Measurements from ENCODE around the gene C3AR1. TPM values are rescaled to one million over a fixed set of nuclear protein-coding genes. Genes with fewer than 3 reads are reported as not detected.

The C3AR1 gene
- total and polyA plus RNA-seq, 2 donors = 7.0 to 13.3 TPM

GRCh38 chr12:8047842-8048241 lies 18.3 kb downstream of the C3AR1 start:
- no peaks in the 10 kb centered on the region for H3K4me1 ChIP-seq (ENCODE audit: insufficient read depth)
- WGBS = 95% methylated on average over 5 of the region's 5 CpGs
- H3K4me3 ChIP-seq (ENCODE audit: low read depth, low read length) = no peak overlapping the region
- peaks cover 6% of the 10 kb centered on the region for H3K36me3 ChIP-seq (ENCODE audit: insufficient read depth)
- DNase-seq (ENCODE audit: extremely low spot score) = no peak
- H3K27ac ChIP-seq (ENCODE audit: low read depth) = no peak overlapping the region

- 43% methylated on average over 8 of the region's 8 CpGs for WGBS
- Histone ChIP-seq H3K36me3 (ENCODE audit: insufficient read depth) (peaks cover 6% of the 10 kb centered on the region), H3K4me3 (ENCODE audit: low read depth, low read length) (no peak overlapping the region), H3K4me1 (ENCODE audit: insufficient read depth) (no peaks in the 10 kb centered on the region), H3K27ac (ENCODE audit: low read depth) (no peak overlapping the region)
- no peak for DNase-seq (ENCODE audit: extremely low spot score)
Observed at GRCh38 chr12:8045952-8046944, 19.9 kb downstream of the C3AR1 start.

GRCh38 chr12:8040791-8041190 lies 25.4 kb downstream of the C3AR1 start:
- DNase-seq (ENCODE audit: extremely low spot score) = no peak
- WGBS = 87% methylated on average over 1 of the region's 1 CpG
- H3K36me3 ChIP-seq (ENCODE audit: insufficient read depth) = no peaks in the 10 kb centered on the region
- H3K4me1 ChIP-seq (ENCODE audit: insufficient read depth) = no peaks in the 10 kb centered on the region
- no peak overlapping the region for H3K4me3 ChIP-seq (ENCODE audit: low read depth, low read length)
- H3K27ac ChIP-seq (ENCODE audit: low read depth) = no peak overlapping the region

- no peak for DNase-seq (ENCODE audit: extremely low spot score)
- 10% methylated on average over 13 of the region's 13 CpGs for WGBS
- no peak overlapping the region for H3K27ac ChIP-seq (ENCODE audit: low read depth)
- no peaks in the 10 kb centered on the region for H3K4me1 ChIP-seq (ENCODE audit: insufficient read depth)
- no peak overlapping the region for H3K4me3 ChIP-seq (ENCODE audit: low read depth, low read length)
- no peaks in the 10 kb centered on the region for H3K36me3 ChIP-seq (ENCODE audit: insufficient read depth)
Observed at GRCh38 chr12:8038659-8039114, 27.5 kb downstream of the C3AR1 start.

- H3K27ac ChIP-seq (ENCODE audit: low read depth) = no peak overlapping the region
- WGBS = 58% methylated on average over 6 of the region's 6 CpGs
- H3K4me3 ChIP-seq (ENCODE audit: low read depth, low read length) = no peak overlapping the region
- H3K36me3 ChIP-seq (ENCODE audit: insufficient read depth) = no peaks in the 10 kb centered on the region
- no peaks in the 10 kb centered on the region for H3K4me1 ChIP-seq (ENCODE audit: insufficient read depth)
- DNase-seq (ENCODE audit: extremely low spot score) = no peak
Observed at GRCh38 chr12:8037947-8038346, 28.2 kb downstream of the C3AR1 start.

- no peak overlapping the region for H3K27ac ChIP-seq (ENCODE audit: low read depth)
- no peak for DNase-seq (ENCODE audit: extremely low spot score)
- H3K4me3 ChIP-seq (ENCODE audit: low read depth, low read length) = no peak overlapping the region
- no peaks in the 10 kb centered on the region for H3K4me1 ChIP-seq (ENCODE audit: insufficient read depth)
- 27% methylated on average over 6 of the region's 6 CpGs for WGBS
- H3K36me3 ChIP-seq (ENCODE audit: insufficient read depth) = no peaks in the 10 kb centered on the region
Observed at GRCh38 chr12:8037046-8037663, 29.0 kb downstream of the C3AR1 start.

- 61% methylated on average over 8 of the region's 8 CpGs for WGBS
- no peak overlapping the region for H3K27ac ChIP-seq (ENCODE audit: low read depth)
- H3K4me3 ChIP-seq (ENCODE audit: low read depth, low read length) = no peak overlapping the region
- H3K4me1 ChIP-seq (ENCODE audit: insufficient read depth) = no peaks in the 10 kb centered on the region
- H3K36me3 ChIP-seq (ENCODE audit: insufficient read depth) = no peaks in the 10 kb centered on the region
- DNase-seq (ENCODE audit: extremely low spot score) = no peak
Observed at GRCh38 chr12:8036346-8036745, 29.8 kb downstream of the C3AR1 start.

GRCh38 chr12:8035440-8036010 lies 30.6 kb downstream of the C3AR1 start:
- H3K27ac ChIP-seq (ENCODE audit: low read depth) = no peak overlapping the region
- no peak for DNase-seq (ENCODE audit: extremely low spot score)
- H3K4me3 ChIP-seq (ENCODE audit: low read depth, low read length) = no peak overlapping the region
- H3K4me1 ChIP-seq (ENCODE audit: insufficient read depth) = no peaks in the 10 kb centered on the region
- H3K36me3 ChIP-seq (ENCODE audit: insufficient read depth) = no peaks in the 10 kb centered on the region
- 47% methylated on average over 5 of the region's 5 CpGs for WGBS

GRCh38 chr12:8034802-8035201 lies 31.4 kb downstream of the C3AR1 start:
- H3K4me3 ChIP-seq (ENCODE audit: low read depth, low read length) = no peak overlapping the region
- no peaks in the 10 kb centered on the region for H3K36me3 ChIP-seq (ENCODE audit: insufficient read depth)
- H3K4me1 ChIP-seq (ENCODE audit: insufficient read depth) = no peaks in the 10 kb centered on the region
- no peak overlapping the region for H3K27ac ChIP-seq (ENCODE audit: low read depth)
- DNase-seq (ENCODE audit: extremely low spot score) = no peak

- Histone ChIP-seq H3K27ac (ENCODE audit: low read depth) (peak overlapping the region; percentile 92), H3K4me1 (ENCODE audit: insufficient read depth) (no peaks in the 10 kb centered on the region)
Observed at GRCh38 chr12:8033153-8034044, 32.8 kb downstream of the C3AR1 start.

GRCh38 chr12:8032242-8033152 lies 33.7 kb downstream of the C3AR1 start, which contains the start of gene FOXJ2:
Gene FOXJ2 (plus strand): TSS chr12:8032716. CDS start chr12:8039833, 7,117 bp downstream.
- under 1% methylated on average over 85 of the region's 93 CpGs for WGBS
- DNase-seq (ENCODE audit: extremely low spot score) = peak; percentile 18

More at GRCh38 chr12:8033153-8034044, 32.8 kb downstream of the C3AR1 start:
- DNase-seq (ENCODE audit: extremely low spot score) = peak; percentile 17
- Histone ChIP-seq H3K4me3 (ENCODE audit: low read depth, low read length) (peak overlapping the region; percentile 78), H3K36me3 (ENCODE audit: insufficient read depth) (no peaks in the 10 kb centered on the region)
- WGBS = 3% methylated on average over 17 of the region's 17 CpGs

GRCh38 chr12:8031872-8032241 lies 34.3 kb downstream of the C3AR1 start:
- H3K4me3 ChIP-seq (ENCODE audit: low read depth, low read length) = peak overlapping the region; percentile 78
- DNase-seq (ENCODE audit: extremely low spot score) = no peak
- peak overlapping the region; percentile 85 for H3K27ac ChIP-seq (ENCODE audit: low read depth)
- 39% methylated on average over 5 of the region's 5 CpGs for WGBS
- no peaks in the 10 kb centered on the region for H3K36me3 ChIP-seq (ENCODE audit: insufficient read depth)
- no peaks in the 10 kb centered on the region for H3K4me1 ChIP-seq (ENCODE audit: insufficient read depth)

More at GRCh38 chr12:8032242-8033152, 33.7 kb downstream of the C3AR1 start, which contains the start of gene FOXJ2:
- Histone ChIP-seq H3K4me3 (ENCODE audit: low read depth, low read length) (peak within 1 kb of the TSS; percentile 78), H3K4me1 (ENCODE audit: insufficient read depth) (no peaks in the 10 kb centered on the region), H3K27ac (ENCODE audit: low read depth) (peak within 1 kb of the TSS; percentile 92), H3K36me3 (ENCODE audit: insufficient read depth) (no peaks in the 10 kb centered on the region)

Data from urinary bladder (tissue), 4 donors.